Thyroid gland (tissue), 4 donors: ENCODE data around the gene DIS3L2.

Source experiments
- CTCF ChIP-seq, 6 experiments: fragments of 200-600 bp in 3 of 6; fragments of 450-650 bp in 3 of 6; sonication (generic) in 3 of 6; IDR thresholded peaks; one replicate each; pipeline ENCODE4 v1.5.1; 2016 to 2019; ENCODE audit warnings: antibody characterized with exemption in 6 of 6, mild to moderate bottlenecking in 2 of 6, inconsistent platforms in 1 of 6, moderate library complexity in 1 of 6
- POLR2A ChIP-seq, 2 donors: fragments of 450-650 bp; IDR thresholded peaks; one replicate each; pipeline ENCODE4 v1.6.1; 2017; ENCODE audit warnings: antibody characterized with exemption in 2 of 2, mild to moderate bottlenecking in 2 of 2, moderate library complexity in 1 of 2

- no peak for TF ChIP-seq CTCF (IDR thresholded peaks at IDR 0.05)
- no peak for TF ChIP-seq POLR2A (IDR thresholded peaks at IDR 0.05)
Observed at GRCh38 chr2:231988179-231988866, 26.8 kb downstream of the DIS3L2 start.
